Measurements from ENCODE around the gene C11orf97. TPM values are rescaled to one million over a fixed set of nuclear protein-coding genes. Genes with fewer than 3 reads are reported as not detected.
A peak's percentile ranks its signal among the peaks of the same experiment; 100 is the strongest.

C11orf97 gene
- total and polyA plus RNA-seq, 2 of the 13 experiments (the other 11 are each of a cell fraction or from before 2014, with no cell fraction given) = 0.35 TPM; not detected in 1

DNA sequence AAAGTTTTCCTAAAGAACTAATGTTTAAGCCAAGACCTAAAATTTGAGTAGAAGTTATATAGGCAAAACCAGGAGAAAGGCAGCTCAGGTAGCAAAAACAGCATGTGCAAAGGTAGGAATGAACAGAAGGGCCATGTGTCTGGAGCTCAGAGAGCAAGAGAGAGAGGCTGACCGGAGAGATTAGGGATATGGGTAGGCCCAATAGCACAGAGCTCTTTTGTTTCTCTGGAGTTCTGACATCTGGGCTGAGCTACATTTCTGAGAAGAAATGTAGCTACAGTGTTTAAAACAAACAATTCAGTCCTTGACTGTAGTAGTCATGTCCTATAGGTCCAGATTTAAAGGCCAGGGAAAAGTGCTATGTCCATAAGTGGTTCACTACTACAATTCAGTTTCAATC is 4.5 kb downstream of the C11orf97 start (continued):
- TF ChIP-seq PITX1 (CRISPR knock-in tag; IDR thresholded peaks at IDR 0.05) (0 out of 2 replicates have a peak, but pooled peaks have one; percentile 17), ZMYM4 (CRISPR knock-in tag; IDR thresholded peaks at IDR 0.05) (peak; percentile 42; the same call in 1 of the 2 replicates), GTF2F1 (IDR thresholded peaks at IDR 0.05; ENCODE audit: low read length) (no peak), ZBED4 (CRISPR knock-in tag; IDR thresholded peaks at IDR 0.05; ENCODE audit: borderline replicate concordance) (peak; percentile 83; the same call in 1 of the 2 replicates), ZNF891 (CRISPR knock-in tag; IDR thresholded peaks at IDR 0.05) (no peak), ZNF749 (CRISPR knock-in tag; IDR thresholded peaks at IDR 0.05; ENCODE audit: borderline replicate concordance) (no peak), HDAC1 (CRISPR knock-in tag; IDR thresholded peaks at IDR 0.05) (0 out of 2 replicates have a peak, but pooled peaks have one; percentile 26), JUN (CRISPR knock-in tag; IDR thresholded peaks at IDR 0.05) (no peak), RBM39 (IDR thresholded peaks at IDR 0.05; ENCODE audit: low read depth, low read length, poor library complexity, severe bottlenecking) (no peak), SALL1 (CRISPR knock-in tag; IDR thresholded peaks at IDR 0.05) (peak; percentile 28; the same call in 1 of the 2 replicates), ZNF782 (CRISPR knock-in tag; IDR thresholded peaks at IDR 0.05; ENCODE audit: borderline replicate concordance) (no peak), SMAD9 (CRISPR knock-in tag; IDR thresholded peaks at IDR 0.05) (no peak), SOX6 (IDR thresholded peaks at IDR 0.05) (no peak), SOX6 (CRISPR knock-in tag; IDR thresholded peaks at IDR 0.05) (peak; percentile 76), ZEB1 (IDR thresholded peaks at IDR 0.05; ENCODE audit: insufficient replicate concordance, low read depth) (peak; percentile 56), DMAP1 (CRISPR knock-in tag; IDR thresholded peaks at IDR 0.05) (peak; percentile 49; the same call in 1 of the 2 replicates), ZNF710 (CRISPR knock-in tag; IDR thresholded peaks at IDR 0.05; ENCODE audit: borderline replicate concordance) (peak; percentile 58; the same call in 1 of the 2 replicates), MNT (IDR thresholded peaks at IDR 0.05) (peak; percentile 85)
- TF ChIP-seq, protein P1, sequence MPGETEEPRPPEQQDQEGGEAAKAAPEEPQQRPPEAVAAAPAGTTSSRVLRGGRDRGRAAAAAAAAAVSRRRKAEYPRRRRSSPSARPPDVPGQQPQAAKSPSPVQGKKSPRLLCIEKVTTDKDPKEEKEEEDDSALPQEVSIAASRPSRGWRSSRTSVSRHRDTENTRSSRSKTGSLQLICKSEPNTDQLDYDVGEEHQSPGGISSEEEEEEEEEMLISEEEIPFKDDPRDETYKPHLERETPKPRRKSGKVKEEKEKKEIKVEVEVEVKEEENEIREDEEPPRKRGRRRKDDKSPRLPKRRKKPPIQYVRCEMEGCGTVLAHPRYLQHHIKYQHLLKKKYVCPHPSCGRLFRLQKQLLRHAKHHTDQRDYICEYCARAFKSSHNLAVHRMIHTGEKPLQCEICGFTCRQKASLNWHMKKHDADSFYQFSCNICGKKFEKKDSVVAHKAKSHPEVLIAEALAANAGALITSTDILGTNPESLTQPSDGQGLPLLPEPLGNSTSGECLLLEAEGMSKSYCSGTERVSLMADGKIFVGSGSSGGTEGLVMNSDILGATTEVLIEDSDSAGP (CRISPR knock-in tag; IDR thresholded peaks at IDR 0.05; ENCODE audit: borderline replicate concordance) = no peak
- TF ChIP-seq, protein P2, sequence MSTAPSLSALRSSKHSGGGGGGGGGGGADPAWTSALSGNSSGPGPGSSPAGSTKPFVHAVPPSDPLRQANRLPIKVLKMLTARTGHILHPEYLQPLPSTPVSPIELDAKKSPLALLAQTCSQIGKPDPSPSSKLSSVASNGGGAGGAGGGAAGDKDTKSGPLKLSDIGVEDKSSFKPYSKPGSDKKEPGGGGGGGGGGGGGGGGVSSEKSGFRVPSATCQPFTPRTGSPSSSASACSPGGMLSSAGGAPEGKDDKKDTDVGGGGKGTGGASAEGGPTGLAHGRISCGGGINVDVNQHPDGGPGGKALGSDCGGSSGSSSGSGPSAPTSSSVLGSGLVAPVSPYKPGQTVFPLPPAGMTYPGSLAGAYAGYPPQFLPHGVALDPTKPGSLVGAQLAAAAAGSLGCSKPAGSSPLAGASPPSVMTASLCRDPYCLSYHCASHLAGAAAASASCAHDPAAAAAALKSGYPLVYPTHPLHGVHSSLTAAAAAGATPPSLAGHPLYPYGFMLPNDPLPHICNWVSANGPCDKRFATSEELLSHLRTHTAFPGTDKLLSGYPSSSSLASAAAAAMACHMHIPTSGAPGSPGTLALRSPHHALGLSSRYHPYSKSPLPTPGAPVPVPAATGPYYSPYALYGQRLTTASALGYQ (CRISPR knock-in tag; IDR thresholded peaks at IDR 0.05) = 0 out of 2 replicates have a peak, but pooled peaks have one; percentile 22

Measured in HepG2 (cell line).